AG04449 (cell line): ENCODE results near the gene FAM114A2.

Source experiments
- CTCF ChIA-PET: fragments of 350-600 bp; formaldehyde crosslinking; extraction: SDS; loops from one replicate; lab custom pipeline; 2021; ENCODE audit warnings: antibody characterized with exemption; lab: Yijun Ruan, JAX
- POLR2A ChIA-PET: fragments of 400-600, 350-600 bp; formaldehyde crosslinking; extraction: SDS; loops from one replicate; lab custom pipeline; 2020; ENCODE audit warnings: antibody characterized with exemption, inconsistent platforms; lab: Yijun Ruan, JAX
- DNase-seq: peaks from one replicate; pipeline ENCODE4 v3.0.0-alpha.2; 2010; ENCODE audit warnings: low read depth, low spot score
- H3K4me3 ChIP-seq: 2 replicates; pipeline ENCODE4 v1.5.1; 2011; ENCODE audit warnings: low read depth, mild to moderate bottlenecking, control low read depth, low read length
- TF ChIP-seq, protein P1 (sequence below): IDR thresholded peaks from one replicate; pipeline ENCODE4 v1.5.1; 2011; ENCODE audit warnings: mild to moderate bottlenecking, moderate library complexity, low read length, control low read depth, inconsistent platforms; ENCODE audit not compliant: insufficient read depth; ENCODE audit errors: missing control alignments

The FAM114A2 gene

DNA sequence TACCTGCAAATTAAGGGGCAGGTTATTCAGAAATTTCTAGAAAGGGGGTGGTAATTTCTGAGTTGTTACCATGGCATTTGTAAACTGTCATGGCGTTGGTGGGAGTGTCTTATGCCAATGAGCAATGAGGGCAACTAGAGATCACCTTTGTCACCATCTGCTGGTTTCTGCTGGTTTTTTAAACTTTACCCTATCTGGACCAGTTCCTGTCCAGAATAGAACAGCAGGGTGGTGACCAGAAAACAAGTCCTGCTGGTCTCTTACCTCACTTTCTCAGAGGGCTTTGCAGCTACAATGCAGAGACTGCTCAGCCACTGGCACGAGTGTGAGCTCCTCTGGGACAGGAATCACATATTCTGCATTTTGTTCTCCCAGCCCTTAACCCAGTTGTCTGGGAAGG, 51.4 kb downstream of the FAM114A2 start:
- H3K4me3 ChIP-seq: no peak overlapping the region
- TF ChIP-seq, protein P1, sequence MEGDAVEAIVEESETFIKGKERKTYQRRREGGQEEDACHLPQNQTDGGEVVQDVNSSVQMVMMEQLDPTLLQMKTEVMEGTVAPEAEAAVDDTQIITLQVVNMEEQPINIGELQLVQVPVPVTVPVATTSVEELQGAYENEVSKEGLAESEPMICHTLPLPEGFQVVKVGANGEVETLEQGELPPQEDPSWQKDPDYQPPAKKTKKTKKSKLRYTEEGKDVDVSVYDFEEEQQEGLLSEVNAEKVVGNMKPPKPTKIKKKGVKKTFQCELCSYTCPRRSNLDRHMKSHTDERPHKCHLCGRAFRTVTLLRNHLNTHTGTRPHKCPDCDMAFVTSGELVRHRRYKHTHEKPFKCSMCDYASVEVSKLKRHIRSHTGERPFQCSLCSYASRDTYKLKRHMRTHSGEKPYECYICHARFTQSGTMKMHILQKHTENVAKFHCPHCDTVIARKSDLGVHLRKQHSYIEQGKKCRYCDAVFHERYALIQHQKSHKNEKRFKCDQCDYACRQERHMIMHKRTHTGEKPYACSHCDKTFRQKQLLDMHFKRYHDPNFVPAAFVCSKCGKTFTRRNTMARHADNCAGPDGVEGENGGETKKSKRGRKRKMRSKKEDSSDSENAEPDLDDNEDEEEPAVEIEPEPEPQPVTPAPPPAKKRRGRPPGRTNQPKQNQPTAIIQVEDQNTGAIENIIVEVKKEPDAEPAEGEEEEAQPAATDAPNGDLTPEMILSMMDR: no peak
- DNase-seq: no peak
- ChIA-PET CTCF (interaction anchor here (3.0 kb wide), 1 partner anchor 11 kb away, joined by 19 read pairs; no protein-coding TSS in a partner anchor), POLR2A (no interaction called here)

GRCh38 chr5:153985498-153985897, 53.2 kb downstream of the FAM114A2 start:
- TF ChIP-seq, protein P1: no peak
- ChIA-PET POLR2A (no interaction called here), CTCF (interaction anchor here (1.8 to 3.0 kb wide), 2 partner anchors 10 to 624 kb away, joined by 4 to 19 read pairs; no protein-coding TSS in a partner anchor)
- no peak overlapping the region for H3K4me3 ChIP-seq
- DNase-seq: no peak

DNA sequence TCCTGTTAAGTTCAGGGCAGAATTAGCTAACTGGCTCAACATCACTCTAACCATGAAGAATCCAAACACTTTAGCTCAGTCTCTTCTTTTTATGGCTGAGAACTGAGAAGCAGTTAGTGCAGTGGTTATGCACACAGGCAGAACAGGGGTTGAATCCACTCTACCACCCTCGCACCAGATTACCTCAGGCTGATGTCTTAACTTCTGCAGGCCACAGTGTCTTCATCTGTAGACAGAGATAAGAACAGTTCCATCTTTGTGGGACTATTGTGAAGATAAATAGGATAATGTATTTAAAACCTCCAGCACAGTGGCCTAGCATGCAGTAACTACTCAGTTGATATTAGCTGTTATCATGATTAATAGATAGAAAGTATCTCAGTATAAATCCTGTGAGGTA, 54.8 kb downstream of the FAM114A2 start:
- POLR2A ChIA-PET: no interaction called here
- no peak overlapping the region for H3K4me3 ChIP-seq
- CTCF ChIA-PET: no interaction called here
- TF ChIP-seq, protein P1: no peak
- no peak for DNase-seq

- H3K4me3 ChIP-seq: no peak overlapping the region
- CTCF ChIA-PET: interaction anchor here (0.6 to 1.2 kb wide), 3 partner anchors 7 to 198 kb away, joined by 3 to 4 read pairs (median 3); no protein-coding TSS in a partner anchor
- TF ChIP-seq, protein P1: no peak
- no peak for DNase-seq
- POLR2A ChIA-PET: no interaction called here
Measured at GRCh38 chr5:153981905-153982605, 56.7 kb downstream of the FAM114A2 start.

DNA sequence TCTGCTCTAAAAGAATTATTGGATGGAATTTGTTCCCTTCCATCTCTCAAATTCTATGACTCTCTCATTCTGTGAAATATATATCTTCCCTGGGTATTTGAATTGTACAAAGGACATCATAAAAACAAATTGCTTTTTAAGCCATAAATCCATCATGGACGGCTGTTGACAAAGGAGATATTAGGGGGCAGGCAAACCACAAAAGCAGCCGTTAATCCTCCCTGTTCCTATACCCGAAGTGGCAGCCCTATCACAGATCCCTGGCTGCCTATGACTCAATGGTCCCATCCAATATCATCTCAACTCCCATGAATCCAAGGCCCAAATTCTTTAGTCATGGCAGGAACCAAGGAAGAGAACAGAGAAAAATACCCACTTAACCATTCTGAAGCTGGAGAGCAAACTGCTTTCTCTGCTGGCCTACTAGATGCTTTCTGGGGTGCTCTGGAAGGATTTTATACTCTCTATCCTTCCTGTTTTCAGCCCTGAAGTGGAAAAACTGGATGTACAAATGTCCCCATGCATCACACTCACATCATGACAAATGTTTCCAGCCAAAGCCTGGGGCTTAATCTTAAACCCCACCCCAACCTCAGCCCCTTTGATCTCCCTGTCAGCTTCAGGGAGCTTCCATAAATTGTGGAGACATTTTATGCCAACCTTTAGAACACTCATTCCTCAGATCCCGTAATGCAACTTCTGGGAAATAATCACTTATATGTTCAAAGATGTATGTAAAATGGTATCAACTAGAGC, 59.5 kb downstream of the FAM114A2 start:
- DNase-seq: no peak
- CTCF ChIA-PET: interaction anchor here (0.9 to 2.4 kb wide), 5 partner anchors 8 to 671 kb away, joined by 3 to 8 read pairs (median 4); no protein-coding TSS in a partner anchor
- POLR2A ChIA-PET: no interaction called here
- no peak overlapping the region for H3K4me3 ChIP-seq
- TF ChIP-seq, protein P1: no peak

DNA sequence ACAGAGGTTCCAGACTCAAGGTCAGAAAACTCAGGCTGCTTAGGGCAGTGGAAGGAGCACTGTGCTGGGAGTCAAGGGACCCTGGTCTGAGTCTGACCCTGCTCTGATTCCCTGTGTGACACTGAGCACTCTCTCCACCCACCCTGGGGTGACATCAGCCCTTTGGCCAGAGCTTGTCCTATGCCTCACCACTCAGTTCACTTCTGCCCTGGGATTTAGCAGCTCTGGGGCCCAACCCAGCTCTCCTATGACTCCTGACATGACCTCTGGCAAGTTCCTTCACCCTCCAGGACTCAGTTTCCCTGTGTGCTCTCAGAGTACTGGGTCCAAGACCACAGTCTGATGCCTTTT, 63.9 kb downstream of the FAM114A2 start:
- no peak for DNase-seq
- ChIA-PET POLR2A (no interaction called here), CTCF (interaction anchor here (0.6 to 5.0 kb wide), 39 partner anchors 8 to 1436 kb away, joined by 3 to 58 read pairs (median 4); partner anchors contain the start of gene GALNT10)
- TF ChIP-seq, protein P1: no peak
- no peak overlapping the region for H3K4me3 ChIP-seq
